Testis (tissue), 3 donors: ENCODE data around the gene CTIF. TPM values are rescaled to one million over a fixed set of nuclear protein-coding genes. Genes with fewer than 3 reads are reported as not detected.

ENCODE experiments used
- DNase-seq: peaks from one replicate; pipeline ENCODE4 v3.0.0-alpha.2; 2019
- H3K27ac ChIP-seq, 2 donors: fragments of 200-600 bp; sonication (generic); one replicate each; pipeline ENCODE4 v1.5.1; 2019
- H3K27me3 ChIP-seq: fragments of 200-600 bp; sonication (generic); one replicate; pipeline ENCODE4 v1.5.1; 2019
- H3K36me3 ChIP-seq: fragments of 200-600 bp; sonication (generic); one replicate; pipeline ENCODE4 v1.5.1; 2017; ENCODE audit warnings: low read depth; ENCODE audit errors: missing control alignments
- H3K4me1 ChIP-seq: fragments of 200-600 bp; sonication (generic); one replicate; pipeline ENCODE4 v1.5.1; 2019
- H3K4me3 ChIP-seq, 2 donors: fragments of 200-600 bp; sonication (generic); one replicate each; pipeline ENCODE4 v1.5.1; 2017 to 2019
- H3K9me3 ChIP-seq: fragments of 200-600 bp; sonication (generic); one replicate; pipeline ENCODE4 v1.5.1; 2017
- CTCF ChIP-seq, 3 experiments: fragments of 450-650 bp in 2 of 3; fragments of 200-600 bp in 1 of 3; sonication (generic) in 1 of 3; IDR thresholded peaks; one replicate each; pipeline ENCODE4 v1.5.1; 2016 to 2019; ENCODE audit warnings: antibody characterized with exemption in 3 of 3, mild to moderate bottlenecking in 2 of 3, moderate library complexity in 1 of 3
- POLR2A ChIP-seq: fragments of 450-650 bp; IDR thresholded peaks from one replicate; pipeline ENCODE4 v1.6.1; 2017; ENCODE audit warnings: antibody characterized with exemption, mild to moderate bottlenecking, moderate library complexity
- WGBS, 2 donors: methylation state at CpG; one replicate each; pipeline ENCODE4 v1.1.5; 2018; 5-methylcytosine and 5-hydroxymethylcytosine counted together
- intact Hi-C: fragments of 100-400 bp; cut with DNase I; formaldehyde crosslinking; loops from one replicate; pipeline ENCODE4 v1.15.1; 2023; ENCODE audit warnings: low total_unique reads
- polyA plus RNA-seq: library from polyadenylated mRNA; stranded (reverse); fragments of 350-450 nt; fragmentation: Illumina TruSeq; extraction: RNeasy Lipid Tissue Mini Kit (QIAGEN cat#74804); gene quantifications from one replicate; pipeline ENCODE4 v1.2.3, GENCODE V29; 2014; ENCODE audit warnings: low read depth, low replicate concordance; ENCODE audit not compliant: insufficient read depth
- total RNA-seq, 2 donors: library from RNA; depleted of rRNA; stranded (reverse); fragments of >200 nt; gene quantifications; one replicate each; pipeline ENCODE4 v1.2.3, GENCODE V29; 2016

CTIF gene
- total and polyA plus RNA-seq, 3 donors from 2014 or later, result 33.8 to 41.5 (median 35.6) TPM

- intact Hi-C loops, result loop anchor here (5.0 kb wide), 1 partner anchor 187 kb away; no protein-coding TSS in a partner anchor
These were observed 125.4 kb downstream of the CTIF start for GRCh38 chr18:48663931-48664847.

GRCh38 chr18:48665654-48666053 is 126.8 kb downstream of the CTIF start:
- H3K27me3 ChIP-seq, result no peaks in the 10 kb centered on the region
- no peak overlapping the region for H3K27ac ChIP-seq
- TF ChIP-seq POLR2A (no peak), CTCF (IDR thresholded peaks at IDR 0.05) (no peak)
- DNase-seq, result no peak
- intact Hi-C loops, result no loop called here
- no peak overlapping the region for H3K4me3 ChIP-seq
- no peaks in the 10 kb centered on the region for H3K9me3 ChIP-seq
- peaks cover 10% of the 10 kb centered on the region for H3K4me1 ChIP-seq
- no peaks in the 10 kb centered on the region for H3K36me3 ChIP-seq

More at GRCh38 chr18:48663931-48664847, 125.4 kb downstream of the CTIF start:
- Histone ChIP-seq H3K27ac (no peak overlapping the region), H3K9me3 (no peaks in the 10 kb centered on the region), H3K4me1 (peaks cover 13% of the 10 kb centered on the region), H3K27me3 (no peaks in the 10 kb centered on the region), H3K4me3 (no peak overlapping the region), H3K36me3 (no peaks in the 10 kb centered on the region)
- WGBS, 2 donors, result 51 to 63% methylated on average over 15 to 29 of the region's 29 CpGs
- TF ChIP-seq POLR2A (no peak), CTCF (IDR thresholded peaks at IDR 0.05) (peak; percentile 82 to 88 (median 82))
- DNase-seq, result peak; percentile 79

- 87 to 93% methylated on average over 4 of the region's 4 CpGs for WGBS, 2 donors
- H3K4me1 ChIP-seq, result peaks cover 3% of the 10 kb centered on the region
- DNase-seq, result no peak
- no peaks in the 10 kb centered on the region for H3K9me3 ChIP-seq
- H3K4me3 ChIP-seq, result no peak overlapping the region
- no peak for TF ChIP-seq POLR2A
- no peak for TF ChIP-seq CTCF (IDR thresholded peaks at IDR 0.05)
- no peaks in the 10 kb centered on the region for H3K36me3 ChIP-seq
- no peak overlapping the region for H3K27ac ChIP-seq
- no peaks in the 10 kb centered on the region for H3K27me3 ChIP-seq
- intact Hi-C loops, result no loop called here
These were observed 127.8 kb downstream of the CTIF start for GRCh38 chr18:48666613-48667012.

- intact Hi-C loops, result no loop called here
- DNase-seq, result peak; percentile 13
- no peaks in the 10 kb centered on the region for H3K27me3 ChIP-seq
- H3K9me3 ChIP-seq, result no peaks in the 10 kb centered on the region
- H3K36me3 ChIP-seq, result no peaks in the 10 kb centered on the region
- 87 to 93% methylated on average over 7 to 13 of the region's 13 CpGs for WGBS, 2 donors
- TF ChIP-seq POLR2A, result no peak
- peak in 2 of 3 experiments; percentile 22 to 35 for TF ChIP-seq CTCF (IDR thresholded peaks at IDR 0.05)
- H3K4me1 ChIP-seq, result no peaks in the 10 kb centered on the region
- H3K4me3 ChIP-seq, result no peak overlapping the region
- no peak overlapping the region for H3K27ac ChIP-seq
These were observed 128.7 kb downstream of the CTIF start for GRCh38 chr18:48667276-48668254.
